Caco-2 (cell line): ENCODE measurements around the gene KCTD17. TPM values are rescaled to one million over a fixed set of nuclear protein-coding genes. Genes with fewer than 3 reads are reported as not detected.

Source experiments
- BruUV-seq: library from RNA; stranded (reverse); fragments of 400-500 nt; replicated peaks from 2 replicates; lab custom pipeline; 2021; lab: Mats Ljungman, UMichigan
- CTCF ChIA-PET: fragments of 300-600 bp; sonication (Branson Sonifier 250); formaldehyde crosslinking; loops from one replicate; lab custom pipeline; 2022; ENCODE audit warnings: antibody characterized with exemption; lab: Charles Lee
- POLR2A ChIA-PET: fragments of 300-600 bp; sonication (Branson Sonifier 250); formaldehyde crosslinking; loops from one replicate; lab custom pipeline; 2022; ENCODE audit warnings: antibody characterized with exemption; lab: Charles Lee
- DNase-seq, 2 experiments: peaks; one replicate each; pipeline versions ENCODE4 v3.0.0 to v3.0.0-alpha.2; 2020 to 2022
- H3K27me3 ChIP-seq: replicated peaks from 2 replicates; pipeline ENCODE4 v1.6.0; 2011; ENCODE audit warnings: low read length; ENCODE audit not compliant: control insufficient read depth, insufficient read depth
- H3K36me3 ChIP-seq: 2 replicates; pipeline ENCODE4 v1.5.1; 2011; ENCODE audit warnings: low read length; ENCODE audit not compliant: control insufficient read depth, insufficient read depth
- H3K4me1 ChIP-seq: fragments of 250-450 bp; sonication (Bioruptor Pico); 2 replicates; pipeline ENCODE4 v1.5.1; 2020; ENCODE audit warnings: mild to moderate bottlenecking
- H3K4me3 ChIP-seq: 2 replicates; pipeline ENCODE4 v1.5.1; 2011; ENCODE audit warnings: low read depth, mild to moderate bottlenecking, control low read depth, low read length
- H3K9me3 ChIP-seq: fragments of 250-450 bp; sonication (Bioruptor Pico); 2 replicates; pipeline ENCODE4 v1.5.1; 2020; ENCODE audit warnings: mild to moderate bottlenecking, moderate library complexity
- H3K27ac Mint-ChIP-seq: one replicate; pipeline ENCODE4 v1.8.0; 2022; ENCODE audit warnings: mixed read lengths; ENCODE audit not compliant: unreplicated experiment
- H3K27me3 Mint-ChIP-seq: one replicate; pipeline ENCODE4 v1.8.0; 2022; ENCODE audit warnings: mixed read lengths; ENCODE audit not compliant: insufficient read depth, unreplicated experiment
- H3K36me3 Mint-ChIP-seq: one replicate; pipeline ENCODE4 v1.8.0; 2022; ENCODE audit warnings: mild to moderate bottlenecking, mixed read lengths; ENCODE audit not compliant: insufficient read depth, unreplicated experiment
- H3K4me1 Mint-ChIP-seq: one replicate; pipeline ENCODE4 v1.8.0; 2022; ENCODE audit warnings: low read depth, mixed read lengths; ENCODE audit not compliant: unreplicated experiment
- H3K4me3 Mint-ChIP-seq: one replicate; pipeline ENCODE4 v1.8.0; 2022; ENCODE audit warnings: mild to moderate bottlenecking, moderate library complexity, mixed read lengths; ENCODE audit not compliant: unreplicated experiment
- H3K9me3 Mint-ChIP-seq: one replicate; pipeline ENCODE4 v1.8.0; 2022; ENCODE audit warnings: mixed read lengths; ENCODE audit not compliant: unreplicated experiment
- intact Hi-C: fragments of 100-400 bp; cut with micrococcal nuclease; formaldehyde crosslinking; loops from one replicate; pipeline ENCODE4 v1.10.0; 2022; ENCODE audit not compliant: unreplicated experiment
- total RNA-seq: library from RNA; stranded (reverse); gene quantifications from 2 replicates; pipeline ENCODE4 v1.2.3, GENCODE V29; 2022
- TF ChIP-seq, protein P1 (sequence below), 2 experiments: fragments of 200-600 bp in 1 of 2; IDR thresholded peaks; 1 replicate in 1 of 2; 2 replicates in 1 of 2; pipeline versions ENCODE4 v1.5.1 to v1.8.0; 2011 to 2022; ENCODE audit warnings: antibody characterized with exemption in 1 of 2, control low read depth in 1 of 2, inconsistent platforms in 1 of 2, low read depth in 1 of 2, low read length in 1 of 2, mild to moderate bottlenecking in 1 of 2, moderate library complexity in 1 of 2; ENCODE audit not compliant: insufficient read depth in 1 of 2, severe bottlenecking in 1 of 2, unreplicated experiment in 1 of 2

Gene KCTD17
- total RNA-seq, 1 experiment from 2014 or later, result 19.8 TPM

- intact Hi-C loops, result no loop called here
- TF ChIP-seq, protein P1, sequence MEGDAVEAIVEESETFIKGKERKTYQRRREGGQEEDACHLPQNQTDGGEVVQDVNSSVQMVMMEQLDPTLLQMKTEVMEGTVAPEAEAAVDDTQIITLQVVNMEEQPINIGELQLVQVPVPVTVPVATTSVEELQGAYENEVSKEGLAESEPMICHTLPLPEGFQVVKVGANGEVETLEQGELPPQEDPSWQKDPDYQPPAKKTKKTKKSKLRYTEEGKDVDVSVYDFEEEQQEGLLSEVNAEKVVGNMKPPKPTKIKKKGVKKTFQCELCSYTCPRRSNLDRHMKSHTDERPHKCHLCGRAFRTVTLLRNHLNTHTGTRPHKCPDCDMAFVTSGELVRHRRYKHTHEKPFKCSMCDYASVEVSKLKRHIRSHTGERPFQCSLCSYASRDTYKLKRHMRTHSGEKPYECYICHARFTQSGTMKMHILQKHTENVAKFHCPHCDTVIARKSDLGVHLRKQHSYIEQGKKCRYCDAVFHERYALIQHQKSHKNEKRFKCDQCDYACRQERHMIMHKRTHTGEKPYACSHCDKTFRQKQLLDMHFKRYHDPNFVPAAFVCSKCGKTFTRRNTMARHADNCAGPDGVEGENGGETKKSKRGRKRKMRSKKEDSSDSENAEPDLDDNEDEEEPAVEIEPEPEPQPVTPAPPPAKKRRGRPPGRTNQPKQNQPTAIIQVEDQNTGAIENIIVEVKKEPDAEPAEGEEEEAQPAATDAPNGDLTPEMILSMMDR (IDR thresholded peaks at IDR 0.05; ENCODE audit: insufficient read depth in 1 of 2, low read depth in 1 of 2, low read length in 1 of 2, severe bottlenecking in 1 of 2, unreplicated experiment in 1 of 2), result no peak
These were observed 12.1 kb upstream of the KCTD17 start for GRCh38 chr22:37039466-37039865.

DNA sequence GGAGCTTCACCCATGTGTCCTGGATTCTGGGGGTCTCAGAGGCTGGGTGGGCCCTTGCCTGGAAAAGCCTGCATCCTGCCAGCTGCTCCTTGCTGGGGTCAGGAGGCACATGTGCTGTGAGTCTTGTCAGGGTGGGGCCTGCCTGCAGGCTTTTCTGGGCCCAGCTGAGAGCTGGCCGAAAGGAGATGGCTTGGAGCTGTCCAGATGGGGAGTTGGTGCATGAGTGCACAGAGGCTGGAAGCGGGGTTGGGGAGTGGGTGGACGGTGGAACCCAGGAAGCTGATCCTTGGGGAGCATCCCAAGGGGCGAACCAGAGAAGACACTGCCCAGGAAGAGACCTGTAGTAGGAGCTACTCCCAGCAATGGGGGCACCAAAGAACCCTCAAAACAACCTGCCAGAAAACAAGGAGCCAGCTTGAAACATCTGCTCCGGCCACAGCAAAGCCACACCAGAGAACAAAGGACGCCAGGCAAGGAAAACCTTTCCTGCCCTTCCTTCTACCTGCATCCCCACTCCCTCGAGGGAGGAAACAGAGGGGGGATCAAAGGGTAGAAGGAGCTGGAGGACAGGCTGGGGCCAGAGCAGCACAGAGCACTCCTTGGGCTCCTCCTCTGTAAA lies 8.2 kb upstream of the KCTD17 start:
- ChIA-PET POLR2A (interaction anchor here (1.3 to 2.5 kb wide), 3 partner anchors 12 to 514 kb away, joined by 3 to 22 read pairs (median 17); partner anchors contain the start of genes EIF3D, MPST and TST), CTCF (interaction anchor here (0.6 to 2.9 kb wide), 12 partner anchors 9 to 459 kb away, joined by 3 to 45 read pairs (median 4); partner anchors contain the start of genes MPST and TST)
- H3K27me3 ChIP-seq, result no peaks in the 10 kb centered on the region
- H3K9me3 ChIP-seq, result no peaks in the 10 kb centered on the region
- Mint-ChIP-seq H3K4me3 (peak overlapping the region; percentile 39), H3K9me3 (no peaks in the 10 kb centered on the region), H3K4me1 (peaks cover 20% of the 10 kb centered on the region), H3K27me3 (no peaks in the 10 kb centered on the region), H3K36me3 (no peaks in the 10 kb centered on the region), H3K27ac (peak overlapping the region; percentile 59)
- TF ChIP-seq, protein P1 (IDR thresholded peaks at IDR 0.05; ENCODE audit: insufficient read depth in 1 of 2, low read depth in 1 of 2, low read length in 1 of 2, severe bottlenecking in 1 of 2, unreplicated experiment in 1 of 2), result no peak
- intact Hi-C loops, result no loop called here
- H3K4me1 ChIP-seq, result peaks cover 27% of the 10 kb centered on the region
- no peak overlapping the region for H3K4me3 ChIP-seq
- no TSS peak for BruUV-seq
- DNase-seq, result no peak
- H3K36me3 ChIP-seq, result no peaks in the 10 kb centered on the region

More at GRCh38 chr22:37039466-37039865, 12.1 kb upstream of the KCTD17 start:
- no peak overlapping the region for H3K4me3 Mint-ChIP-seq
- POLR2A ChIA-PET, result no interaction called here
- Histone ChIP-seq H3K4me1 (peaks cover 28% of the 10 kb centered on the region), H3K9me3 (no peaks in the 10 kb centered on the region), H3K4me3 (no peak overlapping the region), H3K36me3 (no peaks in the 10 kb centered on the region), H3K27me3 (no peaks in the 10 kb centered on the region)
- BruUV-seq, result no TSS peak
- CTCF ChIA-PET, result no interaction called here
- no peak overlapping the region for H3K27ac Mint-ChIP-seq
- peaks cover 28% of the 10 kb centered on the region for H3K4me1 Mint-ChIP-seq
- H3K27me3 Mint-ChIP-seq, result no peaks in the 10 kb centered on the region
- H3K36me3 Mint-ChIP-seq, result peaks cover 5% of the 10 kb centered on the region
- DNase-seq, result no peak
- no peaks in the 10 kb centered on the region for H3K9me3 Mint-ChIP-seq

DNA sequence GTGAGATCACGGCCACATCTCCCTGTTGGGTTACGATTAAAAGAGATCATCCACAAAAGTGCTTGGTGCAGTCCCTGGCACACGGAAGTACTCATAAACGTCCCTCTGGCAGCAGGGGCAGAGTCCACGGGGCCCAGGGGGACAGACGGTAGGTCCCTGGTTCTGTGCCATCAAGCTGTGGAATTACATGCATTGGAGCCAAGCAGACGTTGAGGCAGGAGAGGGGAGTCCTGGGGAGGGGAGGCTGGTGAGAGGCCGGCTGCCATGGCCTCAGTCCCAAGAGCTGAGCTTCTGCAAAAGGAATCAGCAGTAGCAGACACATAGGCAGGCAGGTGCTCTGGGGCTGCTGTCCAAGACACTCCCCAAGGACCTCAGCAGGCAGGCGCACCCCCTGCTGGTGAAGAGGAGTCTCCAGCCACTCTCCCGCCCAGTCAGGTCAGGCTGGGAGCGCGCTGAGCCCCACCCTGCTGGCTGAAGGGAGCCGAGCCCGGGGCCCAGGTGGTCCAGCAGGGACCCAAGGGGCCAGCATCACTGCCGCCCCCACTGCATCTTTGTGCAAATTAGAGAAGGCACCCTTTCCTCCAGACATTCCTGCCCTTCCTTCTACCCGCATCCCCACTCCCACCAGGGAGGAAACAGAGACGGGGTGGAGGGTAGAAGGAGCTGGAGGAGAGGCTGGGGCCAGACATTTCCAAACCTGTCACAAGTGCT lies 7.6 kb upstream of the KCTD17 start:
- peaks cover 20% of the 10 kb centered on the region for H3K4me1 Mint-ChIP-seq
- peak overlapping the region; percentile 59 for H3K27ac Mint-ChIP-seq
- no TSS peak for BruUV-seq
- Histone ChIP-seq H3K36me3 (no peaks in the 10 kb centered on the region), H3K4me1 (peaks cover 27% of the 10 kb centered on the region), H3K9me3 (no peaks in the 10 kb centered on the region), H3K4me3 (no peak overlapping the region), H3K27me3 (no peaks in the 10 kb centered on the region)
- H3K9me3 Mint-ChIP-seq, result no peaks in the 10 kb centered on the region
- ChIA-PET POLR2A (interaction anchor here (0.5 to 2.5 kb wide), 5 partner anchors 9 to 515 kb away, joined by 3 to 22 read pairs (median 4); partner anchors contain the start of genes EIF3D, MPST and TST), CTCF (interaction anchor here (0.6 to 2.9 kb wide), 15 partner anchors 10 to 458 kb away, joined by 3 to 45 read pairs (median 4); partner anchors contain the start of genes MPST and TST)
- H3K27me3 Mint-ChIP-seq, result no peaks in the 10 kb centered on the region
- DNase-seq, result peak; percentile 88
- H3K36me3 Mint-ChIP-seq, result no peaks in the 10 kb centered on the region
- peak overlapping the region; percentile 39 for H3K4me3 Mint-ChIP-seq
- TF ChIP-seq, protein P1 (IDR thresholded peaks at IDR 0.05; ENCODE audit: insufficient read depth in 1 of 2, low read depth in 1 of 2, low read length in 1 of 2, severe bottlenecking in 1 of 2, unreplicated experiment in 1 of 2), result peak; percentile 86 to 87
- intact Hi-C loops, result loop anchor here (1.0 kb wide), 1 partner anchor 12 kb away; no protein-coding TSS in a partner anchor
